MCF 10A (cell line): ENCODE measurements around the gene SMIM35. TPM values are rescaled to one million over a fixed set of nuclear protein-coding genes. Genes with fewer than 3 reads are reported as not detected.

ENCODE experiments used
- BruUV-seq: library from RNA; stranded (reverse); fragments of 400-500 nt; replicated peaks from 2 replicates; lab custom pipeline; 2021; lab: Mats Ljungman, UMichigan
- CTCF ChIA-PET: fragments of 300-600 bp; sonication (Branson Sonifier 250); formaldehyde crosslinking; extraction: SDS; loops from one replicate; lab custom pipeline; 2021; ENCODE audit warnings: antibody characterized with exemption, inconsistent platforms; lab: Yijun Ruan, JAX
- POLR2A ChIA-PET: fragments of 300-600, 350-650 bp; sonication (Branson Sonifier 250); formaldehyde crosslinking; extraction: SDS; loops from one replicate; lab custom pipeline; 2020; ENCODE audit warnings: antibody characterized with exemption, inconsistent platforms; lab: Yijun Ruan, JAX
- DNase-seq: peaks from one replicate; pipeline ENCODE4 v3.0.0-alpha.2; 2018; ENCODE audit not compliant: unreplicated experiment
- H3K27ac Mint-ChIP-seq: one replicate; pipeline ENCODE4 v1.8.0; 2022; ENCODE audit warnings: mild to moderate bottlenecking, low read depth, mixed read lengths; ENCODE audit not compliant: unreplicated experiment
- H3K27me3 Mint-ChIP-seq: one replicate; pipeline ENCODE4 v1.8.0; 2022; ENCODE audit warnings: mixed read lengths; ENCODE audit not compliant: insufficient read depth, unreplicated experiment
- H3K36me3 Mint-ChIP-seq: one replicate; pipeline ENCODE4 v1.8.0; 2022; ENCODE audit warnings: mild to moderate bottlenecking, moderate library complexity, mixed read lengths; ENCODE audit not compliant: insufficient read depth, unreplicated experiment
- H3K4me1 Mint-ChIP-seq: one replicate; pipeline ENCODE4 v1.8.0; 2022; ENCODE audit warnings: mixed read lengths; ENCODE audit not compliant: insufficient read depth, unreplicated experiment
- H3K4me3 Mint-ChIP-seq: one replicate; pipeline ENCODE4 v1.8.0; 2022; ENCODE audit warnings: mild to moderate bottlenecking, moderate library complexity, mixed read lengths; ENCODE audit not compliant: unreplicated experiment
- H3K9me3 Mint-ChIP-seq: one replicate; pipeline ENCODE4 v1.8.0; 2022; ENCODE audit warnings: mixed read lengths; ENCODE audit not compliant: unreplicated experiment
- intact Hi-C: fragments of 100-400 bp; cut with micrococcal nuclease; formaldehyde crosslinking; loops from 2 replicates; pipeline ENCODE4 v1.14.1; 2022
- total RNA-seq: library from RNA; stranded (reverse); gene quantifications from 2 replicates; pipeline ENCODE4 v1.2.3, GENCODE V29; 2022
- TF ChIP-seq, protein P1 (sequence below): fragments of 200-600 bp; IDR thresholded peaks from one replicate; pipeline ENCODE4 v1.8.0; 2022; ENCODE audit warnings: antibody characterized with exemption, mild to moderate bottlenecking; ENCODE audit not compliant: unreplicated experiment

The SMIM35 gene
- total RNA-seq, 1 experiment from 2014 or later, result not detected

DNA sequence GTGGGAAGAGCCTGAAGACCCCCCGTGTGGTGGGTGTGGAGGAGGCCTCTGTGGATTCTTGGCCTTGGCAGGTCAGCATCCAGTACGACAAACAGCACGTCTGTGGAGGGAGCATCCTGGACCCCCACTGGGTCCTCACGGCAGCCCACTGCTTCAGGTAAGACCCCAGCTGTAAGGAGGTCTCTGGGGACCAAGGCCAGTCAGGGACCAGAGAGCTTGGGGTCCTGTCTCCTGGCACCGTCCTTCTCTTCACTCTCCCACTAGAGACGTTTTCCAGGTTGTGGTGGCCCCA lies 24.9 kb upstream of the SMIM35 start:
- no peak overlapping the region for H3K27ac Mint-ChIP-seq
- TF ChIP-seq, protein P1, sequence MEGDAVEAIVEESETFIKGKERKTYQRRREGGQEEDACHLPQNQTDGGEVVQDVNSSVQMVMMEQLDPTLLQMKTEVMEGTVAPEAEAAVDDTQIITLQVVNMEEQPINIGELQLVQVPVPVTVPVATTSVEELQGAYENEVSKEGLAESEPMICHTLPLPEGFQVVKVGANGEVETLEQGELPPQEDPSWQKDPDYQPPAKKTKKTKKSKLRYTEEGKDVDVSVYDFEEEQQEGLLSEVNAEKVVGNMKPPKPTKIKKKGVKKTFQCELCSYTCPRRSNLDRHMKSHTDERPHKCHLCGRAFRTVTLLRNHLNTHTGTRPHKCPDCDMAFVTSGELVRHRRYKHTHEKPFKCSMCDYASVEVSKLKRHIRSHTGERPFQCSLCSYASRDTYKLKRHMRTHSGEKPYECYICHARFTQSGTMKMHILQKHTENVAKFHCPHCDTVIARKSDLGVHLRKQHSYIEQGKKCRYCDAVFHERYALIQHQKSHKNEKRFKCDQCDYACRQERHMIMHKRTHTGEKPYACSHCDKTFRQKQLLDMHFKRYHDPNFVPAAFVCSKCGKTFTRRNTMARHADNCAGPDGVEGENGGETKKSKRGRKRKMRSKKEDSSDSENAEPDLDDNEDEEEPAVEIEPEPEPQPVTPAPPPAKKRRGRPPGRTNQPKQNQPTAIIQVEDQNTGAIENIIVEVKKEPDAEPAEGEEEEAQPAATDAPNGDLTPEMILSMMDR, result no peak
- no TSS peak for BruUV-seq
- CTCF ChIA-PET, result no interaction called here
- DNase-seq, result no peak
- H3K4me3 Mint-ChIP-seq, result no peak overlapping the region
- no peaks in the 10 kb centered on the region for H3K9me3 Mint-ChIP-seq
- peaks cover 17% of the 10 kb centered on the region for H3K27me3 Mint-ChIP-seq
- POLR2A ChIA-PET, result no interaction called here
- intact Hi-C loops, result no loop called here
- H3K4me1 Mint-ChIP-seq, result peaks cover 11% of the 10 kb centered on the region
- H3K36me3 Mint-ChIP-seq, result no peaks in the 10 kb centered on the region

DNA sequence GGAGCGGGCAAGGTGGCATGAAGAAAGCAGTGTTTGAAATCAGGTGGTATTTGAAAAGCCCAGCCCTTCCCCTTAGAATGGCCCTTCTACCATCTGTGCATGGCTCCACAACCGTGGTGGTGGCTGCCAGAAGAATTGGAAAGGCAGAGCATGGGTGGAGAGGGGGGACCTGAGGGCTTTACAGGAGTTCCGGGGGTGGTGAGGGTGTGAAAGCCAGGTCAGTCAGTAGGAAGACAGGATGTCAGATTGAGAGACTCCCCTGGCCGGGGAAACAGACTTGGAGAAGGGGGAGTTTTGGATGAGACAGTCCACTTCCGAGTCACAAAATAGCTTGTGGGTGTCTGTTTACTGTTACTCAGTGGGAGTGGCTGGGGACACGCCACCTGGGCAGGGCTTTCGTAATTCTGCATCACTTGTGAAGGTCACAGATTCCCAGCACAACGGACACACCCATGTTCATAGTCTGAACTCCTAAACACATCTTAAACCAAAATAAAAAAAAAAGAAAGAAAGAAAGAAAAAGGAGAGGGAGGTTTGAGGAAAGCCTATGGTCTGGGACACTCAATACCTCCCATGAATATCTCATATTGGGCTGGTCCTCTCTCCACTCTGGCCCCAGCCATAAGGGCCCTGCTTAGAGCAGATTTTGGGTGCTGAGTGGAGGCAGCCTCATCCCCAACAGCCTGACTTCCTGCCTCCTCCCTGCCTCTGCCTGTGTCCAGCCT lies 24.4 kb upstream of the SMIM35 start:
- no TSS peak for BruUV-seq
- ChIA-PET CTCF (no interaction called here), POLR2A (no interaction called here)
- H3K4me3 Mint-ChIP-seq, result no peak overlapping the region
- H3K4me1 Mint-ChIP-seq, result peaks cover 12% of the 10 kb centered on the region
- peaks cover 17% of the 10 kb centered on the region for H3K27me3 Mint-ChIP-seq
- H3K9me3 Mint-ChIP-seq, result no peaks in the 10 kb centered on the region
- intact Hi-C loops, result no loop called here
- TF ChIP-seq, protein P1, result no peak
- DNase-seq, result peak; percentile 20
- no peaks in the 10 kb centered on the region for H3K36me3 Mint-ChIP-seq
- peak overlapping the region; percentile 23 for H3K27ac Mint-ChIP-seq

DNA sequence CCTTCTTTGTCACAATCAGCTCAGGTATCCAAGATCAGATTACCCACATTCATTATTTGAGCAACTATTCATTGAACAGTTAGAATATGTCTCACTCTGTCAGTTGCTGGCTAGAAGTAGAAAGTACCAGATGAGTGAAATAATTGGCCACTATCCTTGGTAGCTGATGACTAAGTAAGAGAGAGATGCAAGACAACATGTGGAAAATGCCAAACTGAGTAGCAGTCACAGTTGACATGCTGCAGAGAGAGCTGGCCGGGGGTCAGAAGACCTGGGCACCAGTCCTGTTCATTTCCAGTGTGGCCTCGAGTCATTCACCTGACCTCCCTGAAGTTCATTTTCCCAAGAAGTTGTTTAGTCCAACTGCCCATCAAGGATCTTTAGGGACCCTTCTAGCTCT lies 22.5 kb upstream of the SMIM35 start:
- ChIA-PET CTCF (interaction anchor here (1.2 kb wide), 1 partner anchor 62 kb away, joined by 6 read pairs; no protein-coding TSS in a partner anchor), POLR2A (no interaction called here)
- peaks cover 1% of the 10 kb centered on the region for H3K27me3 Mint-ChIP-seq
- H3K4me1 Mint-ChIP-seq, result peaks cover 12% of the 10 kb centered on the region
- intact Hi-C loops, result no loop called here
- peak; percentile 20 for DNase-seq
- TF ChIP-seq, protein P1, result no peak
- no peaks in the 10 kb centered on the region for H3K9me3 Mint-ChIP-seq
- no peak overlapping the region for H3K27ac Mint-ChIP-seq
- no peaks in the 10 kb centered on the region for H3K36me3 Mint-ChIP-seq
- no TSS peak for BruUV-seq
- H3K4me3 Mint-ChIP-seq, result no peak overlapping the region

DNA sequence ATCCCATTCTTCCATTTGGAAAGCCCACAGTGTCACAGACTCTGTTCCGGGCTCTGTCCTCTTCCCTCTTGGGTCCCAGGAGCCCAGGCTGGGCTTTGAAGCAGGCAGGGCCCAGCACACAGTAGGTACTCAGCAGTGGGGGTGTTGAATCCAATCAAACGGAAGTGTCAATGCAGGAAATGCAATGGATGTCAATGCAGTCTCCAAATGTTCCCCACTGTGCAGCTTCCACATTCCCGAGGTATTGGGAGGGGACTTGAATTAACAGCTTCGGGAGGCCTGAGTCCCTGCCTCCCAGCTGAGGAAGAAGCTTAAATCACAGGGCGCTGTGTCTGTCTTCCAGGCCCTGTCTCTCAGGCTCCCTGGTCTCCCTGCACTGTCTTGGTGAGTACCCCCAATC lies 21.8 kb upstream of the SMIM35 start:
- Mint-ChIP-seq H3K4me1 (peaks cover 12% of the 10 kb centered on the region), H3K9me3 (no peaks in the 10 kb centered on the region), H3K27me3 (no peaks in the 10 kb centered on the region), H3K36me3 (no peaks in the 10 kb centered on the region), H3K27ac (no peak overlapping the region), H3K4me3 (no peak overlapping the region)
- intact Hi-C loops, result no loop called here
- CTCF ChIA-PET, result interaction anchor here (1.2 kb wide), 1 partner anchor 63 kb away, joined by 6 read pairs; no protein-coding TSS in a partner anchor
- POLR2A ChIA-PET, result no interaction called here
- TF ChIP-seq, protein P1, result no peak
- DNase-seq, result no peak
- no TSS peak for BruUV-seq
